ENCODE results near the gene PAPPA.

The PAPPA gene

GRCh38 chr9:116303270-116303669, 149.7 kb downstream of the PAPPA start:
- no peak overlapping the region for H3K4me2 ChIP-seq (ENCODE audit: low read depth, low read length, poor library complexity, severe bottlenecking)
- H2AFZ ChIP-seq (ENCODE audit: low read length), result no peak overlapping the region
- no peaks in the 10 kb centered on the region for H3K79me2 ChIP-seq (ENCODE audit: insufficient read depth, low read length)
- H3K36me3 ChIP-seq (ENCODE audit: insufficient read depth, low read length), result no peaks in the 10 kb centered on the region
- TF ChIP-seq EZH2phosphoT487 (IDR thresholded peaks at IDR 0.05; ENCODE audit: borderline replicate concordance) (no peak), CTCF (conservative IDR thresholded peaks at IDR 0.05; ENCODE audit: low read length) (no peak)
- no peak overlapping the region for H3K4me3 ChIP-seq (ENCODE audit: low read length, poor library complexity, severe bottlenecking)
- H3K4me1 ChIP-seq (ENCODE audit: insufficient read depth, low read length, poor library complexity, severe bottlenecking), result no peaks in the 10 kb centered on the region
- no peak overlapping the region for H3K9ac ChIP-seq (ENCODE audit: low read depth, low read length, poor library complexity, severe bottlenecking)
- H3K9me2 ChIP-seq (replicated peaks; ENCODE audit: low read depth, low read length), result no peaks in the 10 kb centered on the region
- no peaks in the 10 kb centered on the region for H3F3A ChIP-seq (ENCODE audit: low read depth)
- H3K9me3 ChIP-seq (ENCODE audit: insufficient read depth, low read depth, low read length), result peaks cover 4% of the 10 kb centered on the region; the same call in 1 of the 2 replicates
- H3K27me3 ChIP-seq (ENCODE audit: insufficient read depth, low read length, poor library complexity, severe bottlenecking), result no peaks in the 10 kb centered on the region
- no peaks in the 10 kb centered on the region for H4K20me1 ChIP-seq (ENCODE audit: insufficient read depth, low read length, poor library complexity, severe bottlenecking)

- Histone ChIP-seq H3K9me3 (ENCODE audit: insufficient read depth, low read depth, low read length) (peaks cover 10% of the 10 kb centered on the region; the same call in 1 of the 2 replicates), H3K9me2 (replicated peaks; ENCODE audit: low read depth, low read length) (no peaks in the 10 kb centered on the region), H3K27me3 (ENCODE audit: insufficient read depth, low read length, poor library complexity, severe bottlenecking) (no peaks in the 10 kb centered on the region), H3K4me3 (ENCODE audit: low read length, poor library complexity, severe bottlenecking) (no peak overlapping the region), H3K4me2 (ENCODE audit: low read depth, low read length, poor library complexity, severe bottlenecking) (no peak overlapping the region), H2AFZ (ENCODE audit: low read length) (no peak overlapping the region), H3F3A (ENCODE audit: low read depth) (no peaks in the 10 kb centered on the region), H3K36me3 (ENCODE audit: insufficient read depth, low read length) (no peaks in the 10 kb centered on the region), H3K4me1 (ENCODE audit: insufficient read depth, low read length, poor library complexity, severe bottlenecking) (no peaks in the 10 kb centered on the region), H3K79me2 (ENCODE audit: insufficient read depth, low read length) (no peaks in the 10 kb centered on the region), H3K9ac (ENCODE audit: low read depth, low read length, poor library complexity, severe bottlenecking) (no peak overlapping the region), H4K20me1 (ENCODE audit: insufficient read depth, low read length, poor library complexity, severe bottlenecking) (no peaks in the 10 kb centered on the region)
- TF ChIP-seq EZH2phosphoT487 (IDR thresholded peaks at IDR 0.05; ENCODE audit: borderline replicate concordance) (no peak), CTCF (conservative IDR thresholded peaks at IDR 0.05; ENCODE audit: low read length) (no peak)
Observed at GRCh38 chr9:116303886-116304538, 150.4 kb downstream of the PAPPA start.

DNA sequence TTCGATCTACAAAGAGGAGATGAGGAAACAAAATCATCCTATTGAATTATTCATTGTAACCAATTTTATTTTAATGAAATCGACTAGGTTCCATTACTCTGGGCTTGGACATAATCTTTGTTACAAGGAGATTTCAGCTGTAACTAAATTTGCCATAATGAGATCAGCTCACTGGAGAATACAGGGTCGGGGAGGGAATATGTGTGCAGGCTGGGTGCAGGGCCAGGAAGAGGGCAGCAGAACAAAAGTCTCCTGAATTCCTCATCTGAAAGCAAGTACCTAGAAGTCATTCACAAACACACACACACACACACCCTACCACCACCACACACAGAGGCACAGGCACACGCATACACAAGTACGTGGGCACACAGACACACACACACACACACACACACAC, 151.2 kb downstream of the PAPPA start:
- H3F3A ChIP-seq (ENCODE audit: low read depth), result no peaks in the 10 kb centered on the region
- H3K36me3 ChIP-seq (ENCODE audit: insufficient read depth, low read length), result no peaks in the 10 kb centered on the region

DNA sequence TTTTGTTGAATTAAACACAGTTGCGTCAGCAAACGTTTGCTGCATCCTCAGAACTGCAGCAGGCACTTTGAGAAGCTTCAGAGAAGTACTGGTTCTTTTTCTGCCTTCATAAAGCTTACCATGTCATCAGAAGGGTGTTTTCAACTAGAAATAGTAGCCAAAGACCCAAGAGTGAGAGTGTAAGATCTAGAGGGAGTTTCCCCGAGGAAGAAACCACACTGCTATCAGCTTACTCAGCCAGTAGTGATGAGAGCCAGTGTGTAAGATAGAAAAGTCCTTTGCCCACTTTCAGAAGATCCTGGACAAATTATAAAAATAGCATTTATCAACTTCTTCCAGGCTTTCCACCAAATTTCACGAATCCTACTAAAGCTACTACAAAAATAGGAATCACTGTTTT, 154.5 kb downstream of the PAPPA start:
- Histone ChIP-seq H2AFZ (ENCODE audit: low read length) (no peak overlapping the region), H3K9me2 (replicated peaks; ENCODE audit: low read depth, low read length) (no peaks in the 10 kb centered on the region), H3F3A (ENCODE audit: low read depth) (no peaks in the 10 kb centered on the region), H3K4me1 (ENCODE audit: insufficient read depth, low read length, poor library complexity, severe bottlenecking) (no peaks in the 10 kb centered on the region), H4K20me1 (ENCODE audit: insufficient read depth, low read length, poor library complexity, severe bottlenecking) (no peaks in the 10 kb centered on the region), H3K4me3 (ENCODE audit: low read length, poor library complexity, severe bottlenecking) (no peak overlapping the region), H3K27me3 (ENCODE audit: insufficient read depth, low read length, poor library complexity, severe bottlenecking) (no peaks in the 10 kb centered on the region), H3K4me2 (ENCODE audit: low read depth, low read length, poor library complexity, severe bottlenecking) (no peak overlapping the region), H3K9me3 (ENCODE audit: insufficient read depth, low read depth, low read length) (peaks cover 10% of the 10 kb centered on the region; the same call in 1 of the 2 replicates), H3K36me3 (ENCODE audit: insufficient read depth, low read length) (no peaks in the 10 kb centered on the region), H3K79me2 (ENCODE audit: insufficient read depth, low read length) (no peaks in the 10 kb centered on the region), H3K9ac (ENCODE audit: low read depth, low read length, poor library complexity, severe bottlenecking) (no peak overlapping the region)
- no peak for TF ChIP-seq CTCF (conservative IDR thresholded peaks at IDR 0.05; ENCODE audit: low read length)
- no peak for TF ChIP-seq EZH2phosphoT487 (IDR thresholded peaks at IDR 0.05; ENCODE audit: borderline replicate concordance)

More for the DNA sequence above, 151.2 kb downstream of the PAPPA start:
- no peak for TF ChIP-seq EZH2phosphoT487 (IDR thresholded peaks at IDR 0.05; ENCODE audit: borderline replicate concordance)
- Histone ChIP-seq H3K4me2 (ENCODE audit: low read depth, low read length, poor library complexity, severe bottlenecking) (no peak overlapping the region), H3K4me3 (ENCODE audit: low read length, poor library complexity, severe bottlenecking) (no peak overlapping the region), H2AFZ (ENCODE audit: low read length) (no peak overlapping the region), H3K9ac (ENCODE audit: low read depth, low read length, poor library complexity, severe bottlenecking) (no peak overlapping the region), H4K20me1 (ENCODE audit: insufficient read depth, low read length, poor library complexity, severe bottlenecking) (no peaks in the 10 kb centered on the region), H3K79me2 (ENCODE audit: insufficient read depth, low read length) (no peaks in the 10 kb centered on the region), H3K9me2 (replicated peaks; ENCODE audit: low read depth, low read length) (no peaks in the 10 kb centered on the region), H3K27me3 (ENCODE audit: insufficient read depth, low read length, poor library complexity, severe bottlenecking) (no peaks in the 10 kb centered on the region), H3K9me3 (ENCODE audit: insufficient read depth, low read depth, low read length) (peaks cover 13% of the 10 kb centered on the region; the same call in 1 of the 2 replicates), H3K4me1 (ENCODE audit: insufficient read depth, low read length, poor library complexity, severe bottlenecking) (no peaks in the 10 kb centered on the region)
